ENCODE results near the gene PSAT1. TPM values are rescaled to one million over a fixed set of nuclear protein-coding genes. Genes with fewer than 3 reads are reported as not detected.
A peak's percentile ranks its signal among the peaks of the same experiment; 100 is the strongest.

PSAT1 gene
- total RNA-seq, 6 experiments from 2014 or later = 34.2 to 117 (median 89.3) TPM

DNA sequence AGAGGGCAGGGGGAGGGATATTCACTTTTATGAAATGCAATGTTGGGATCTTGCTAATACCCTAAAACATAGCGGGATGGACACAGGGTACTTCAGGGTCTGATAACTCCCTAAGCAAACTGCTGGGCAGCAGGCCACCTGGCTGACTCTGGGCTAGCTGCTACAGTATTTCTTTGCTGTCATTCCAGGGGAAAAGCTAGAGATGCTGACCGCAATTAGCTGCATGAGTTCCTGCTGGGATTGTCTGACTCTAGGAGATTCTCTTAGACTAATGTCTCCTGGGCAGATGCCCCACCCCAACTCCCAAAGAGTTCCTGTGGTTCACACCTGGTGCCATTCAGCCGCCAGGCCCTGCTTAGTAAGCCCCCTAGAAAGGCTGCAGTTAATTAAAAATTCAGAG is 69.9 kb downstream of the PSAT1 start:
- Histone ChIP-seq H3K27me3 (no peaks in the 10 kb centered on the region), H3K27ac (no peak overlapping the region), H3K9me3 (no peaks in the 10 kb centered on the region), H3K4me1 (no peaks in the 10 kb centered on the region), H3K36me3 (no peaks in the 10 kb centered on the region), H3K4me3 (no peak overlapping the region)
- 95% methylated on average over 2 of the region's 3 CpGs for WGBS (ENCODE audit: insufficient coverage, low coverage, low lambda C conversion rate, missing lambda C conversion rate)
- no peak for TF ChIP-seq CTCF (IDR thresholded peaks at IDR 0.05)
- no peak for TF ChIP-seq POLR2A (IDR thresholded peaks at IDR 0.05)
- no peak for ATAC-seq
- no peak for DNase-seq
- intact Hi-C loops (cut with DNase I) = loop anchor here in 1 of 2 donors (10.0 kb wide), 1 partner anchor 112 kb away; no protein-coding TSS in a partner anchor

- no peaks in the 10 kb centered on the region for H3K4me1 ChIP-seq
- no peaks in the 10 kb centered on the region for H3K36me3 ChIP-seq
- WGBS (ENCODE audit: insufficient coverage, low coverage, low lambda C conversion rate, missing lambda C conversion rate) = 85% methylated on average over 4 of the region's 6 CpGs
- DNase-seq = no peak
- no peak overlapping the region for H3K27ac ChIP-seq
- H3K27me3 ChIP-seq = no peaks in the 10 kb centered on the region
- H3K9me3 ChIP-seq = no peaks in the 10 kb centered on the region
- no peak for ATAC-seq
- intact Hi-C loops (cut with DNase I) = loop anchor here in 1 of 2 donors (10.0 kb wide), 1 partner anchor 113 kb away; no protein-coding TSS in a partner anchor
- H3K4me3 ChIP-seq = no peak overlapping the region
- TF ChIP-seq CTCF (IDR thresholded peaks at IDR 0.05) (no peak), POLR2A (IDR thresholded peaks at IDR 0.05) (no peak)
Measured at GRCh38 chr9:78368236-78368635, 71.3 kb downstream of the PSAT1 start.

DNA sequence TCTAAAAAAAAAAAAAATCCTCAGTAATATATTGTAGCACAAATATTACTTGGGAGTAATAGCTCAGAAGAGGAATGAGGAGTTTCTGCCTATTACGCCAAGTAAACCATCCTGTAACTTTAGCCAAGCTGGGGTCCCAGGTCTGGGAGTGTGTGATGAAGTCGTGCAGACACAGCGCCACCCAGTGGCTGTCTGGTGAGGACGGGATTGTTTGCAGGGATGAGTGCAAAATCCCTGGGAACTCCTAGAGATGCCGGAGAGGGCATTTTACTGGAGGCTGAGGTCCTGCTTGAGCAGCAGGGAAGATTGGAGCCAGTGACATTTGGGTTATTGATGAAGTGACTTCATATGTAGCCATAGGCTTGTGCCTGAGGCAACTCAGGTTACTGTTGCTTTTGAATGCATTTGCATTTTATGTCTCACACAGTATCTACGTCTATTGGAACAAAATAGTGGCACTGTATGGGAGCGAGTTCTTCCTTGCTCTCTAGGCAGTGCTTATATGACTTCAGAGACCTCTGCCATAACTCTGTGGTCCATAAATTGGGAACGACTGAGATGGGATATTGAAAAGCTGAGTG is 72.8 kb downstream of the PSAT1 start:
- Histone ChIP-seq H3K27ac (no peak overlapping the region), H3K36me3 (no peaks in the 10 kb centered on the region), H3K4me3 (no peak overlapping the region), H3K4me1 (no peaks in the 10 kb centered on the region), H3K9me3 (no peaks in the 10 kb centered on the region), H3K27me3 (no peaks in the 10 kb centered on the region)
- 30% methylated on average over 8 of the region's 8 CpGs for WGBS (ENCODE audit: insufficient coverage, low coverage, low lambda C conversion rate, missing lambda C conversion rate)
- intact Hi-C loops (cut with DNase I) = loop anchor here in 1 of 2 donors (10.0 kb wide), 1 partner anchor 115 kb away; no protein-coding TSS in a partner anchor
- TF ChIP-seq POLR2A (IDR thresholded peaks at IDR 0.05) (no peak), CTCF (IDR thresholded peaks at IDR 0.05) (peak; percentile 69 to 88 (median 83))
- DNase-seq = peak; percentile 75 to 77 (median 75)
- peak; percentile 87 to 89 (median 88) for ATAC-seq

DNA sequence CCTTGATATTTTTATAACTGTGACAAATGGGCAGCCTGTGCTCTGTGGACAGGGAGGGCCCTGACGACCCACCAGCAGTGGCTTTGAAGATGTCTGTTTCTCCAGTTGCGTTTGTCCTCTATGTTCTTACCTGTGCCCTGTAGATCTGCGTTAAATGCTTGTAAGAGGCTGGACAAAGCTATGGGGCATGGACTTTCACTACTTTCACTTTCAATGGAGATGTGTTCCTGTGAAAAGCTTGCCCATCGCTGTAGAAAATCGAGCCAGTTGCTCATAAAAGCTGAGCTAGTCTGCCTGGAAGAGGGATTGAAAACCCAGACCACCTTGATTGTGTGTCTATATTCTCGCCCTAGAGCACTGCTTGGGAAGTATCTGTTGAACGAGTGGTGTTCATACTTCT is 74.1 kb downstream of the PSAT1 start:
- DNase-seq (no peak), ATAC-seq (peak; percentile 55 to 83 (median 75))
- Histone ChIP-seq H3K36me3 (no peaks in the 10 kb centered on the region), H3K4me1 (no peaks in the 10 kb centered on the region), H3K27me3 (no peaks in the 10 kb centered on the region), H3K9me3 (no peaks in the 10 kb centered on the region), H3K4me3 (peak overlapping the region; percentile 16 to 46 (median 35)), H3K27ac (peak overlapping the region in 1 of 3 donors; percentile 36)
- intact Hi-C loops (cut with DNase I) = no loop called here
- 35% methylated on average over 6 of the region's 7 CpGs for WGBS (ENCODE audit: insufficient coverage, low coverage, low lambda C conversion rate, missing lambda C conversion rate)
- TF ChIP-seq POLR2A (IDR thresholded peaks at IDR 0.05) (no peak), CTCF (IDR thresholded peaks at IDR 0.05) (no peak)
